ENCODE measurements around the gene UBL7. TPM values are rescaled to one million over a fixed set of nuclear protein-coding genes. Genes with fewer than 3 reads are reported as not detected.
A peak's percentile ranks its signal among the peaks of the same experiment; 100 is the strongest.

Gene UBL7
- total RNA-seq, 4 donors from 2014 or later = 31.2 to 44.0 (median 35.2) TPM

DNA sequence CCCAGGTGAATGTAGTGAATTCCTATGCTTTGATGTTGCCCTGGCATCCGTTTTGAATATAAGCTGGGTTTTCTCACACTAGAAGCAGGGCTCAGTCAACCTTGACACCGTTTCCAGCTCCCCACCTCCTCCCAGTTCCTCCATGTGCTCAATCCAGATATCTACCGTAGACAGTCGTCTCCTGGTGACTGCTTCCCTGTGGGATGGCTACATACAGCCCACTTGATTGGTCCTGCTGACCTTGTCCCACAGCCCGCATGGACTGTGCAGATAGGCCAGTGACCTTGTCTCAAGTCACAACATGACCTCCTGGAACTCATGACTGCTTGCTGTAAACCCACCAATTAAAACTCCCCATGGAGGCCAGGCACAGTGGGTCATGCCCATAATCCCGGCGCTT, 35.3 kb downstream of the UBL7 start:
- intact Hi-C loops (cut with DNase I) = no loop called here
- no peak for DNase-seq
- H3K4me3 ChIP-seq = no peak overlapping the region
- H3K9me3 ChIP-seq = no peaks in the 10 kb centered on the region
- TF ChIP-seq POLR2A (IDR thresholded peaks at IDR 0.05) = no peak
- TF ChIP-seq, protein P1, sequence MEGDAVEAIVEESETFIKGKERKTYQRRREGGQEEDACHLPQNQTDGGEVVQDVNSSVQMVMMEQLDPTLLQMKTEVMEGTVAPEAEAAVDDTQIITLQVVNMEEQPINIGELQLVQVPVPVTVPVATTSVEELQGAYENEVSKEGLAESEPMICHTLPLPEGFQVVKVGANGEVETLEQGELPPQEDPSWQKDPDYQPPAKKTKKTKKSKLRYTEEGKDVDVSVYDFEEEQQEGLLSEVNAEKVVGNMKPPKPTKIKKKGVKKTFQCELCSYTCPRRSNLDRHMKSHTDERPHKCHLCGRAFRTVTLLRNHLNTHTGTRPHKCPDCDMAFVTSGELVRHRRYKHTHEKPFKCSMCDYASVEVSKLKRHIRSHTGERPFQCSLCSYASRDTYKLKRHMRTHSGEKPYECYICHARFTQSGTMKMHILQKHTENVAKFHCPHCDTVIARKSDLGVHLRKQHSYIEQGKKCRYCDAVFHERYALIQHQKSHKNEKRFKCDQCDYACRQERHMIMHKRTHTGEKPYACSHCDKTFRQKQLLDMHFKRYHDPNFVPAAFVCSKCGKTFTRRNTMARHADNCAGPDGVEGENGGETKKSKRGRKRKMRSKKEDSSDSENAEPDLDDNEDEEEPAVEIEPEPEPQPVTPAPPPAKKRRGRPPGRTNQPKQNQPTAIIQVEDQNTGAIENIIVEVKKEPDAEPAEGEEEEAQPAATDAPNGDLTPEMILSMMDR (IDR thresholded peaks at IDR 0.05) = no peak
- H3K36me3 ChIP-seq = no peaks in the 10 kb centered on the region
- WGBS, 2 donors = 64 to 84% methylated on average over 4 to 6 of the region's 7 CpGs
- no peak overlapping the region for H3K27ac ChIP-seq
- H3K4me1 ChIP-seq = peaks cover 0 to 27% (median 0%) of the 10 kb centered on the region in 3 donors
- peaks cover 0 to 23% (median 0%) of the 10 kb centered on the region in 4 donors for H3K27me3 ChIP-seq

DNA sequence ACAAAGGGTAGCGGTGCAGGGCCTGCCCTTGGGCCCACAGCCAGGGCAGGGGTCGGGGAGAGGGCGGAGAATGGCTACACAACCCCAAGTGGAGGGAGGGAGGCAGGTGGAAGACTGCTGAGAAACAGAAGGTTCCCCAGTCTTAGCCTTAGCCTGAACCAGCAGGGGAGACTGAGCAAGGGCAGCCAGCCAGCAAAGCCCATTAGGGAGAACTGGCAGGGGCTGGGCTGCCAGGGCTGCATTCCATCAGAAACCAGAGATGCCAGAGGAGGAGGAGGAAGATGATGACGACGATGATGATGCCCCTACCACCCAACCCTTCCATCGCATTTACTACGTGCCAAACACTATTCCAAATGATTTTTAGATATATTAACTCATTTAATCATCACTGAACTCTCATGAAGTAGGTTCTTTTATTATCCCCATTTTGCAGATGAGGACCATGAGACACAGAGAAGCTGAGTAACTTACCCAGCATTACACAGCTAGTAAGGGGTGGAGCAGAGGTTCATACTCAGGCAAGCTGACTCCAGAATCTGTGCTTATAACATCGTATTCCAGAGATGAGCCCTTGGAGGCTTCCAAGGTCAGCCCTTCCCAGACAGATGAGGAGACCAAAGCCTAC, 35.9 kb downstream of the UBL7 start:
- intact Hi-C loops (cut with DNase I) = no loop called here
- H3K9me3 ChIP-seq = no peaks in the 10 kb centered on the region
- no peak for TF ChIP-seq POLR2A (IDR thresholded peaks at IDR 0.05)
- TF ChIP-seq, protein P1 (IDR thresholded peaks at IDR 0.05) = no peak

DNA sequence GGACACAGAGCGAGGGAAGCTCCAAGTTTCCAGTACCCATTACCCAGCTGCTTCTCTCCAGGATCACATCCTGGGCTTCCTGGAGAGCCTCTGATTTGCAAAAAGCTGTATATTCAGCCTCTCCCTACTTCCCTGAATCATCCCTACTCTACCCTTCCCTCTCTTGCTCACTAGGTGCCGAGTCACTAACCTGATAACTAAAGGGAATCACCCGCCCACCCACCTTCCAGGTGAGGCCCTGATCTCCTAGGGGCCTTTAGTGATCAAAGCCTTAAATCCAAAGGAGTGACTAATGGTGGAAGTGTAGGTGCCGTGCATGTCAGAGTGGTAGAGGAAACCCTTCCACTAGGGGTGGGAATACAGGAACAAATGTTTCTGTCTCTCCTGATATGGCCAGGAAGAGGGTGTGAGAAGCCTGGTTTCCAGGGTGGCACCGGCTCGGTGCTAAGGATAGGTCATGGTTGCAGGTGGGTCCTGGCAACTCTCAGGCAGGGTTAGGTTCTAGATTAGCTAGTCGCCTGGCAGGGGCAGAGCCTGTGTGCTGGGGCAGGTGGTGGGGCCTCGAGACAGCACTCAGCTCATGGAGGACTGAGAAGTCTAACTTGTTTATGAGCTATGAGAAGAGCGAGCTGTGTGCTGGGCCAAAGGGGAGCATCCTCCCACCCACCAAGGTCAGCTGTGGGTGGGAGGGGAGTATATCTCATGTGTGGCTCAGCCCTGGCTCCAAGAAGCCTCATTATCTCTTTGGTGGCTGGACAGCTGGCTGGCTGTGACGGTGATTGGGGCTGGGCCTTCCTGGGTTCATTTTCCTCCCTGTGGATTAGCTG, 37.3 kb downstream of the UBL7 start:
- intact Hi-C loops (cut with DNase I) = no loop called here
- DNase-seq = no peak
- H3K36me3 ChIP-seq = no peaks in the 10 kb centered on the region
- peaks cover 0 to 3% (median 0%) of the 10 kb centered on the region in 4 donors for H3K27me3 ChIP-seq
- H3K27ac ChIP-seq = no peak overlapping the region
- no peak for TF ChIP-seq POLR2A (IDR thresholded peaks at IDR 0.05)
- TF ChIP-seq, protein P1 (IDR thresholded peaks at IDR 0.05) = no peak
- H3K9me3 ChIP-seq = no peaks in the 10 kb centered on the region
- H3K4me1 ChIP-seq = peaks cover 0 to 22% (median 0%) of the 10 kb centered on the region in 3 donors
- WGBS, 2 donors = 54 to 72% methylated on average over 9 to 10 of the region's 10 CpGs
- H3K4me3 ChIP-seq = no peak overlapping the region

More for the DNA sequence above, 35.9 kb downstream of the UBL7 start:
- Histone ChIP-seq H3K36me3 (no peaks in the 10 kb centered on the region), H3K27me3 (peaks cover 0 to 17% (median 0%) of the 10 kb centered on the region in 4 donors), H3K27ac (no peak overlapping the region), H3K4me1 (peaks cover 0 to 33% (median 0%) of the 10 kb centered on the region in 3 donors), H3K4me3 (no peak overlapping the region)
- no peak for DNase-seq
- 86 to 92% methylated on average over 8 of the region's 8 CpGs for WGBS, 2 donors

DNA sequence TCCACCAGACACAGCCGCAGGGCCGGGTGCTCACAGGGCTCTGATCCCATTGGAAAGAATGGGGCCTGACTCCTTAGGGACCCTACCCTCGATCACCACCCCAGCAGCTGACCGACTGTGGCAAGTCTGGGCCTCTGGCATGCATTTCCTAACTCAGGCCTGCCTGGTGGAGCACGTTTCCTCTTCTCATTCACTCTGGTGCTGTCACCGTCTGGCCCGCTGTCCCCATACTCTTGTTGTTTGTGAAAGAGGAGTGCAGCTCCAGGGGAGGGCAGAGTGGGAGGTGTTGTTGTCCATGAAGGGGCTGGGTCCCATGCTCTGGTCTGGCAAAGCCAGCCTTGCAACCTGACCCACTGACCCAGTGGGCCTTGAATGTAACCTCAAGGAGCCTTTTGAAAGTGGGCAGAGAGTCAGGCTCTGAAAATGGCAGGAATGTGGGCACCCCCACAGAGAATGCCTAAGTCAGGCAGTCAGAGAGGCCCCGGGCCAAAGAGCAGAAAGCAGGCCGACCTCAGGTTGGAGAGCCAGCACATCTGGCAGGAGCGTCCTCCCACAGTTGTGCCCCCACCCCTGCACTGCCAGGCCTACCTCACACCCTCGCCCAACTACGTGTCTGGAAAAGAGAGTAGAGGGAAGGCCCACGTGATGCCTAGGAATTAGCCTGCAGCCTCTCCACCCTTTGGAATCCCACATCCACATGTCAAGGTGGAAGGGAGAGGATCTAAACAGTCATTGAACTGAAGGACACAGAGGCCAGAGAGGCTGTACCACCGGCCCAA, 38.1 kb downstream of the UBL7 start:
- no peak overlapping the region for H3K4me3 ChIP-seq
- peak overlapping the region in 1 of 4 donors; percentile 17 for H3K27ac ChIP-seq
- TF ChIP-seq, protein P1 (IDR thresholded peaks at IDR 0.05) = no peak
- TF ChIP-seq POLR2A (IDR thresholded peaks at IDR 0.05) = no peak
- no peaks in the 10 kb centered on the region for H3K9me3 ChIP-seq
- H3K36me3 ChIP-seq = no peaks in the 10 kb centered on the region
- peaks cover 0 to 14% (median 0%) of the 10 kb centered on the region in 3 donors for H3K4me1 ChIP-seq
- H3K27me3 ChIP-seq = no peaks in the 10 kb centered on the region
- 67 to 68% methylated on average over 5 to 12 of the region's 14 CpGs for WGBS, 2 donors
- DNase-seq = no peak
- intact Hi-C loops (cut with DNase I) = no loop called here
